Stimulated activated naive CD8-positive, alpha-beta T cell treated with anti-CD3 and anti-CD28 coated beads, Interleukin-15, Interleukin-2, amounts not matched to agents 100 ng/mL and 50 ng/mL, for 24 hours (primary cell): ENCODE data around the gene MDH2.
"Not testable (repeated sequence)": the region's sequence is repeated elsewhere in the genome, so short reads cannot be mapped to it uniquely, and the experiment has no call there.

Experiments used
- H3K27ac Mint-ChIP-seq: one replicate; pipeline ENCODE4 v1.8.0; 2021; ENCODE audit warnings: mild to moderate bottlenecking, mixed read lengths
- H3K27me3 Mint-ChIP-seq: one replicate; pipeline ENCODE4 v1.8.0; 2021; ENCODE audit warnings: mixed read lengths
- H3K36me3 Mint-ChIP-seq: one replicate; pipeline ENCODE4 v1.8.0; 2021; ENCODE audit warnings: low read depth, mixed read lengths
- H3K4me1 Mint-ChIP-seq: one replicate; pipeline ENCODE4 v1.8.0; 2021; ENCODE audit warnings: low read depth, mixed read lengths
- H3K4me3 Mint-ChIP-seq: one replicate; pipeline ENCODE4 v1.8.0; 2021; ENCODE audit warnings: mild to moderate bottlenecking, mixed read lengths
- H3K9me3 Mint-ChIP-seq: one replicate; pipeline ENCODE4 v1.8.0; 2021; ENCODE audit warnings: mixed read lengths

MDH2 gene

GRCh38 chr7:76047811-76048667 lies at the start of gene MDH2, which contains the start of gene STYXL1:
Gene MDH2, plus strand, starts transcription at chr7:76048106. Its CDS starts 55 bp downstream, at chr7:76048161.
Gene STYXL1, minus strand, starts transcription at chr7:76048000. Its CDS starts 17,477 bp downstream, at chr7:76030523.
- Mint-ChIP-seq H3K9me3 (no peaks in the 10 kb centered on the region), H3K36me3 (peaks cover 52% of the 10 kb centered on the region), H3K27ac (peak within 1 kb of the TSS; percentile 98), H3K27me3 (no peaks in the 10 kb centered on the region), H3K4me1 (peaks cover 57% of the 10 kb centered on the region), H3K4me3 (peak within 1 kb of the TSS; percentile 98)

- Mint-ChIP-seq H3K27me3 (no peaks in the 10 kb centered on the region), H3K9me3 (no peaks in the 10 kb centered on the region), H3K4me3 (no peak overlapping the region), H3K27ac (no peak overlapping the region), H3K36me3 (peaks cover 26% of the 10 kb centered on the region), H3K4me1 (peaks cover 11% of the 10 kb centered on the region)
Observed at GRCh38 chr7:76000566-76000965, 47.3 kb upstream of the MDH2 start.

GRCh38 chr7:76002139-76002538 lies 45.8 kb upstream of the MDH2 start:
- no peak overlapping the region for H3K4me3 Mint-ChIP-seq
- no peaks in the 10 kb centered on the region for H3K9me3 Mint-ChIP-seq
- H3K36me3 Mint-ChIP-seq: peaks cover 26% of the 10 kb centered on the region
- H3K27me3 Mint-ChIP-seq: no peaks in the 10 kb centered on the region
- peaks cover 7% of the 10 kb centered on the region for H3K4me1 Mint-ChIP-seq
- H3K27ac Mint-ChIP-seq: no peak overlapping the region

- Mint-ChIP-seq H3K4me1 (peaks cover 6% of the 10 kb centered on the region), H3K27me3 (no peaks in the 10 kb centered on the region), H3K36me3 (peaks cover 21% of the 10 kb centered on the region), H3K27ac (no peak overlapping the region), H3K9me3 (no peaks in the 10 kb centered on the region), H3K4me3 (no peak overlapping the region)
Observed at GRCh38 chr7:76002822-76003221, 45.1 kb upstream of the MDH2 start.

- H3K9me3 Mint-ChIP-seq: no peaks in the 10 kb centered on the region
- no peak overlapping the region for H3K4me3 Mint-ChIP-seq
- peaks cover 19% of the 10 kb centered on the region for H3K36me3 Mint-ChIP-seq
- no peak overlapping the region for H3K27ac Mint-ChIP-seq
- peaks cover 10% of the 10 kb centered on the region for H3K4me1 Mint-ChIP-seq
- no peaks in the 10 kb centered on the region for H3K27me3 Mint-ChIP-seq
Observed at GRCh38 chr7:76003351-76003750, 44.6 kb upstream of the MDH2 start.

- Mint-ChIP-seq H3K36me3 (peaks cover 19% of the 10 kb centered on the region), H3K4me1 (peaks cover 27% of the 10 kb centered on the region)
- H3K4me3 Mint-ChIP-seq, H3K27ac Mint-ChIP-seq, H3K9me3 Mint-ChIP-seq, H3K27me3 Mint-ChIP-seq: not testable (repeated sequence)
Observed at GRCh38 chr7:76005004-76005403, 42.9 kb upstream of the MDH2 start.

GRCh38 chr7:76008156-76008687 lies 39.7 kb upstream of the MDH2 start:
- H3K27ac Mint-ChIP-seq: peak overlapping the region; percentile 85
- H3K9me3 Mint-ChIP-seq: no peaks in the 10 kb centered on the region
- H3K36me3 Mint-ChIP-seq: peaks cover 21% of the 10 kb centered on the region
- peak overlapping the region; percentile 63 for H3K4me3 Mint-ChIP-seq
- no peaks in the 10 kb centered on the region for H3K27me3 Mint-ChIP-seq
- peaks cover 43% of the 10 kb centered on the region for H3K4me1 Mint-ChIP-seq

- H3K27me3 Mint-ChIP-seq: no peaks in the 10 kb centered on the region
- H3K4me3 Mint-ChIP-seq: peak overlapping the region; percentile 63
- peak overlapping the region; percentile 67 for H3K27ac Mint-ChIP-seq
- peaks cover 43% of the 10 kb centered on the region for H3K4me1 Mint-ChIP-seq
- no peaks in the 10 kb centered on the region for H3K9me3 Mint-ChIP-seq
- peaks cover 20% of the 10 kb centered on the region for H3K36me3 Mint-ChIP-seq
Observed at GRCh38 chr7:76009672-76010600, 38.0 kb upstream of the MDH2 start.

- peaks cover 43% of the 10 kb centered on the region for H3K4me1 Mint-ChIP-seq
- H3K36me3 Mint-ChIP-seq: peaks cover 17% of the 10 kb centered on the region
- no peak overlapping the region for H3K4me3 Mint-ChIP-seq
- no peaks in the 10 kb centered on the region for H3K27me3 Mint-ChIP-seq
- H3K9me3 Mint-ChIP-seq: no peaks in the 10 kb centered on the region
- no peak overlapping the region for H3K27ac Mint-ChIP-seq
Observed at GRCh38 chr7:76011442-76011861, 36.5 kb upstream of the MDH2 start.

- H3K4me1 Mint-ChIP-seq: peaks cover 18% of the 10 kb centered on the region
- H3K36me3 Mint-ChIP-seq: peaks cover 32% of the 10 kb centered on the region
- H3K27ac Mint-ChIP-seq: no peak overlapping the region
- H3K27me3 Mint-ChIP-seq: no peaks in the 10 kb centered on the region
- H3K4me3 Mint-ChIP-seq: no peak overlapping the region
- no peaks in the 10 kb centered on the region for H3K9me3 Mint-ChIP-seq
Observed at GRCh38 chr7:76016191-76016947, 31.5 kb upstream of the MDH2 start.

- not testable (repeated sequence) for H3K27ac Mint-ChIP-seq, H3K9me3 Mint-ChIP-seq, H3K4me3 Mint-ChIP-seq, H3K27me3 Mint-ChIP-seq
- Mint-ChIP-seq H3K4me1 (peaks cover 17% of the 10 kb centered on the region), H3K36me3 (peaks cover 39% of the 10 kb centered on the region)
Observed at GRCh38 chr7:76018520-76018919, 29.4 kb upstream of the MDH2 start.

GRCh38 chr7:76020031-76020714 lies 27.7 kb upstream of the MDH2 start:
- Mint-ChIP-seq H3K4me3 (no peak overlapping the region), H3K27me3 (no peaks in the 10 kb centered on the region), H3K36me3 (peaks cover 36% of the 10 kb centered on the region), H3K4me1 (peaks cover 17% of the 10 kb centered on the region), H3K27ac (peak overlapping the region; percentile 65), H3K9me3 (no peaks in the 10 kb centered on the region)

GRCh38 chr7:76022026-76022780 lies 25.7 kb upstream of the MDH2 start:
- H3K4me1 Mint-ChIP-seq: peaks cover 17% of the 10 kb centered on the region
- no peak overlapping the region for H3K4me3 Mint-ChIP-seq
- H3K36me3 Mint-ChIP-seq: peaks cover 30% of the 10 kb centered on the region
- no peak overlapping the region for H3K27ac Mint-ChIP-seq
- no peaks in the 10 kb centered on the region for H3K27me3 Mint-ChIP-seq
- no peaks in the 10 kb centered on the region for H3K9me3 Mint-ChIP-seq
